Body of pancreas (tissue), 4 donors: ENCODE data around the gene EYS.

Experiments used
- POLR2A ChIP-seq, 3 donors: fragments of 450-650 bp; IDR thresholded peaks; one replicate each; pipeline ENCODE4 v1.6.1; 2016; ENCODE audit warnings: antibody characterized with exemption in 3 of 3, mild to moderate bottlenecking in 2 of 3
- TF ChIP-seq, protein P1 (sequence below), 7 experiments: fragments of 450-650 bp in 4 of 7; fragments of 200-600 bp in 3 of 7; sonication (generic) in 3 of 7; IDR thresholded peaks; one replicate each; pipeline ENCODE4 v1.5.1; 2016 to 2019; ENCODE audit warnings: antibody characterized with exemption in 7 of 7

DNA sequence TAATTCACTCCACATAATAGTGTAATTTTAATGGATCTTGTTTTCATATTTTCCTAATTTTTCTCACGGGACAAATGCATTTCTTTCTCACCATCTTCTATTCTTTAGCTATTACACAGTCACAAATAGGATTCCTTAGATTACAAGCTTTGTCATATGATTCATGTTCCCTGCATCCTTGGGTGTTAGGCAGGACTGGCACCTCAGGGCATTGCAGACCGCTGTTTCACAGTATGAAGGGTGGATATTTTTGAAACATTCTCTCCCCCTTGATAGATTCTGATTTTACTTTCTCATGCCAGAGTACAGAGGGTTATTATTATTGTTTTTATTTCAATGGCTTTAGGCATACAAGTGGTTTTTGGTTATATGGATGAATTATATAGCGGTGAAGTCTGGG, 1469.0 kb downstream of the EYS start:
- TF ChIP-seq, protein P1, sequence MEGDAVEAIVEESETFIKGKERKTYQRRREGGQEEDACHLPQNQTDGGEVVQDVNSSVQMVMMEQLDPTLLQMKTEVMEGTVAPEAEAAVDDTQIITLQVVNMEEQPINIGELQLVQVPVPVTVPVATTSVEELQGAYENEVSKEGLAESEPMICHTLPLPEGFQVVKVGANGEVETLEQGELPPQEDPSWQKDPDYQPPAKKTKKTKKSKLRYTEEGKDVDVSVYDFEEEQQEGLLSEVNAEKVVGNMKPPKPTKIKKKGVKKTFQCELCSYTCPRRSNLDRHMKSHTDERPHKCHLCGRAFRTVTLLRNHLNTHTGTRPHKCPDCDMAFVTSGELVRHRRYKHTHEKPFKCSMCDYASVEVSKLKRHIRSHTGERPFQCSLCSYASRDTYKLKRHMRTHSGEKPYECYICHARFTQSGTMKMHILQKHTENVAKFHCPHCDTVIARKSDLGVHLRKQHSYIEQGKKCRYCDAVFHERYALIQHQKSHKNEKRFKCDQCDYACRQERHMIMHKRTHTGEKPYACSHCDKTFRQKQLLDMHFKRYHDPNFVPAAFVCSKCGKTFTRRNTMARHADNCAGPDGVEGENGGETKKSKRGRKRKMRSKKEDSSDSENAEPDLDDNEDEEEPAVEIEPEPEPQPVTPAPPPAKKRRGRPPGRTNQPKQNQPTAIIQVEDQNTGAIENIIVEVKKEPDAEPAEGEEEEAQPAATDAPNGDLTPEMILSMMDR (IDR thresholded peaks at IDR 0.05), result no peak
- TF ChIP-seq POLR2A (IDR thresholded peaks at IDR 0.05), result no peak
